GM18867 (cell line): ENCODE results near the gene TSC2.
"Not testable (repeated sequence)": the region's sequence is repeated elsewhere in the genome, so short reads cannot be mapped to it uniquely, and the experiment has no call there.

Source experiments
- ATAC-seq: cut with Tn5 transposase; IDR thresholded peaks from one replicate; pipeline ENCODE4 v1.9.1; 2021; ENCODE audit warnings: mild to moderate bottlenecking, moderate library complexity; ENCODE audit not compliant: unreplicated experiment

The TSC2 gene

GRCh38 chr16:2117960-2118722 is 70.4 kb downstream of the TSC2 start:
- not testable (repeated sequence) for ATAC-seq

GRCh38 chr16:2121325-2121724 is 73.5 kb downstream of the TSC2 start:
- not testable (repeated sequence) for ATAC-seq

- ATAC-seq, result no peak
Observed at GRCh38 chr16:2121853-2122252, 74.1 kb downstream of the TSC2 start.

DNA sequence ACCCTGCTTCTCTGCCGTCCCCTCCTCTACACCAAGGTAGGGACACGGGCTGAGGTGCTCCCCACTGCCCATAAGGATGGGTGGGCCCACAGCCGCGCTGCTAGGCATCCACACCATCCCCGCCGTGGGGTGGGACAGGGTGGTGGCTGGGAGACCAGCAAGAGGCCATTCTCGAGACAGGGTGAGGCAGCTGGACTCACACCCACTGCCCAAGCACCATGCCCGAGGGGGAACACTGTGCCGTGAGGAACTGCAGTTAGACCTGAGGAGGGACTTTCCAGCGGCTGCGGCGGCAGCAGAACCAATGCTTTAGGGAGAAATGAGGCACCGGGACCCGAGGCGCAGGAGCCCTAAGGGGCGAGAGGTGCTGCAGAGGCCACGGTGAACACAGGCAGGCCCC is 74.6 kb downstream of the TSC2 start:
- ATAC-seq, result no peak

GRCh38 chr16:2122934-2123683 is 75.3 kb downstream of the TSC2 start:
- ATAC-seq, result not testable (repeated sequence)

- ATAC-seq, result not testable (repeated sequence)
Observed at GRCh38 chr16:2123706-2124376, 76.1 kb downstream of the TSC2 start.

DNA sequence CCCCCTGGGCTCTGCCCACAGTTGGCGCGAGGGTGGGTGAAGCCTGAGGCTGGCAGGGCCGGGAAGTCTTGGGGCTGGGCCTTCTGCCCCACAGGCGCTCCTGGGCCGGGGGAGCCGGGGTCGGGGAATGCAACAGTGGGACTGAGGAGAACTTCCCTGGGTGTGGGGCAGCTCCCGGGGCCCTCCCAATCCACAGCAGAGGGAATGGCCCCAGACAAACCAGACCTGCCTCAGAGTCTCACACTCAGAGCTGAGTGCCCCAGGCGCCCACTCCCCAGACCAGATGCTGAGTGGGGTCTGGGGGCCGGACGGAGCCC is 76.5 kb downstream of the TSC2 start:
- not testable (repeated sequence) for ATAC-seq

GRCh38 chr16:2124694-2125444 is 77.1 kb downstream of the TSC2 start:
- ATAC-seq, result not testable (repeated sequence)

GRCh38 chr16:2125609-2126008 is 77.8 kb downstream of the TSC2 start:
- ATAC-seq, result not testable (repeated sequence)

GRCh38 chr16:2126161-2126743 is 78.5 kb downstream of the TSC2 start:
- ATAC-seq, result not testable (repeated sequence)

- not testable (repeated sequence) for ATAC-seq
Observed at GRCh38 chr16:2126928-2127556, 79.3 kb downstream of the TSC2 start.

DNA sequence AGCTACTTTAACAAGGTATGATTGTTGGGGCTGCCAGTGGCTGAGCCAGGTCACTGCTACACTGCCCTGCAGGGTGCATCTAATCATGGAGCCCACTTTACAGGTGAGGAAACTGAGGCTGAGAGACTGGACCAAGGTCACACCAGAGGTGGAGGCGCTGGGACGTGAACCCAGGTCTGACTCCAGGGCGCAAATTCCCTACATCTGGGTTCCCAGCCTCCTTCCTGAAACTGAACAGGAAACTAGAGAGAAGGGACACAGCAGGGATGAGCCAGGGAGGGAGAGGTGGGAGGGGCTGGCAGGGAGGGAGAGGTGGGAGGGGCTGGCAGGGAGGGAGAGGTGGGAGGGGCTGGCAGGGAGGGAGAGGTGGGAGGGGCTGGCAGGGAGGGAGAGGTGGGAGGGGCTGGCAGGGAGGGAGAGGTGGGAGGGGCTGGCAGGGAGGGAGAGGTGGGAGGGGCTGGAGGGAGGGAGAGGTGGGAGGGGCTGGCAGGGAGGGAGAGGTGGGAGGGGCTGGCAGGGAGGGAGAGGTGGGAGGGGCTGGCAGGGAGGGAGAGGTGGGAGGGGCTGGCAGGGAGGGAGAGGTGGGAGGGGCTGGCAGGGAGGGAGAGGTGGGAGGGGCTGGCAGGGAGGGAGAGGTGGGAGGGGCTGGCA is 80.0 kb downstream of the TSC2 start:
- not testable (repeated sequence) for ATAC-seq

DNA sequence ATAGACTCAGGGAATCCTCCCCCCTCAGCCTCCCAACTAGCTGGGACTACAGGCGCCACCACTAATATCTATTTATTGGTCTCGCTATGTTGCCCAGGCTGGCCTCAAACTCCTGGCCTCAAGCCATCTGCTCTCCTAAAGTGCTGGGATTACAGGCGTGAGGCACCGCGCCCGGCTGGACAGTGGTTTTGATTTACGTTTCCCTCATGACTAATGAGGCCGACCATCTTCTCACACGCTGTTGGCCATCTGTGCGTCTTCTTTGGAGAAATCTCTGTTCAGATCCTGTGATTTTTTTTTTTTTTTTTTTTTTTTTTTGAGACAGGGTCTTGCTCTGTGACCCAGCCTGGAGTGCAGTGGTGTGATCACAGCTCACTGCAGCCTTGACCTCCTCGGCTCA is 81.5 kb downstream of the TSC2 start:
- ATAC-seq, result not testable (repeated sequence)

DNA sequence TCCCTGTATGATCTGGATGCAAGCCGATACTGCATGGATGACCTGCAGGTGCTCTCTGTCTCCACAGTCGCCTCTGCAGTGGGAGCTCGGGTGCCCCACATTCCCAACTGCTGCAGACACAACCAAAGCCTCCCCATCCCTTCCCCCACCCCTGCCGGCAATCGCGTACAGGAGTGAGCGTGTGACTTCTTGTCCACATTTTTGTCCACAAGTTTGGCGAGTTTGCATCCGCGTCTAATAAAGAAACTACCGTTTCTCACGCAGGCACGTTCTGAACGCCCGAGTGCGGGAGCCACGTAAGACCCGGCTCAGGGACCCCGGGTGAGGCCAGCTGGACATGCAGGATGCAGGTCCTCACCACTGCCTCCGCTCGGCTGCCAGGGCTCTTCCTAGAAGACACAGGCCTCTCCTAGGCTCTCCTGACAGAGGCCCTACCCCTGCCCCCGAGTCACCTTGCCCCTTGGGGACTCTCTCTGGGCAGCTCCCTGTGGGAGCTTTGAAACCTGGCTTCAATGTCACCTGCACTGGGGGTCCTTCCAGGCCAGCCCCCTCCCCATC is 82.2 kb downstream of the TSC2 start:
- not testable (repeated sequence) for ATAC-seq

DNA sequence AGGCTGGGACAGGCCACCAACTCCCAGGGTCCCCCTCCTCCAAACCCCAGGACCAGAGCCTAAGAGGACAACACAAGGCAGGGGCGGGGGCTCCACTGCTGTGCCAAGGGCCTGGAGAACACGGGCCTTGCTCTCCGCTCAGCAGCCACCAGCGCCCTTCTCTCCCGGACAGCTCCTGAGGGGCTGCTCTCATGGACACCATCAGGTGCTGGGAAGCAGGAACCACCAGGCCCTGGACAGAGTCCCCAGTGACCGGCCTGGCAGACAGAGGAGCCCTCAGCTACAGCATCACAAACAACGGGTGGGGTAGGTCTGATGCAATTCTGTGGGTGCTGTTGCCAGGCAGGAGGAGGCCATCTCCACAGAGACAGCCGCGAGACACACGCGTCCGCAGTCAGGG is 86.0 kb downstream of the TSC2 start:
- not testable (repeated sequence) for ATAC-seq

- ATAC-seq, result not testable (repeated sequence)
Observed at GRCh38 chr16:2135071-2135470, 87.3 kb downstream of the TSC2 start.

DNA sequence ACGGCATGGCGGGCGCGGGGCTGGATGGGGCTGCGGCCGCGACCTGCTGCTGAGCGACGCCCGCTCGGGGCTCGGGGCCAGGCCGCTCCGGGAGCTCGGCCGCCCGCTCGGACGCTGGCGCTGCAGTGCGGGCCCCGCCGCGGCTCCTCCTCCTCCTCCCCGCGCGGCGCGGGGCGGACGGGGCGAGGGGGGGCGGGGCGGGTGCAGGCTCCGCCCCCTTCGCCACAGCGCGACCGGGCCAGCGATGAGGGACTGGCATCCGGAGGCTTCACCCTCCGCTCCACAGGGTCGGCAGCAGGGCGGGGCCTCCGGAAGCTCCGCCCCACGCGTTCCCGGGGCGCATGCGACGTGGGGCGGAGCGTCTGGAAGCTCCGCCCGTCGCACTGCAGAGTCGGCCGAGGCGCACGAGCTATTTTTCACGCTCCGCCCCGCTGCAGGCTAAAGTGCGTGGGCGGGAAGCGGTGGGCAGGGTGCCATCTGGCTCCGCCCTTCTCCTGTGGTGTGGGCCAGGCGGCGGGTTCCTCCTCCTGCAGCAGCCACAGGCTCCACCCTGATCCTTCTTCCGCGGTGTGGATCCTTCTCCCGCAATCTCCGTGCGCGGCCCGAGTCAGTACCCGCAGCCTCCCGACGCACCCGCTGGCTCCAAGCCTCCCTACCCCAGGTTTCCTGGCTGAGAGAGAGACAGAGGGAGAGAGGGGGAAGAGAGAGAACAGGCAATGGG is 88.1 kb downstream of the TSC2 start, which contains the start of gene PKD1:
Gene PKD1 (minus strand): TSS at position 129 of the 721 bp plus-strand sequence. CDS start 209 bp downstream, outside the sequence.
- ATAC-seq, result not testable (repeated sequence)
